GM21825 (cell line): ENCODE measurements around the gene PRCC.

Experiments
- ATAC-seq: cut with Tn5 transposase; IDR thresholded peaks from one replicate; pipeline ENCODE4 v1.9.1; 2021; ENCODE audit warnings: mild to moderate bottlenecking, moderate library complexity; ENCODE audit not compliant: unreplicated experiment

PRCC gene

GRCh38 chr1:156794506-156795373, 27.4 kb downstream of the PRCC start:
- no peak for ATAC-seq

GRCh38 chr1:156795374-156795733, 28.0 kb downstream of the PRCC start:
- ATAC-seq, result no peak

- no peak for ATAC-seq
These were observed 28.5 kb downstream of the PRCC start for GRCh38 chr1:156795787-156796186.

GRCh38 chr1:156796340-156797097, 29.2 kb downstream of the PRCC start:
- ATAC-seq, result no peak

- no peak for ATAC-seq
These were observed 30.0 kb downstream of the PRCC start for GRCh38 chr1:156797212-156797871.

GRCh38 chr1:156801409-156802121, 34.2 kb downstream of the PRCC start:
- ATAC-seq, result no peak

- ATAC-seq, result no peak
These were observed 35.1 kb downstream of the PRCC start for GRCh38 chr1:156802421-156802935.

GRCh38 chr1:156803086-156803851, 35.9 kb downstream of the PRCC start:
- ATAC-seq, result no peak

GRCh38 chr1:156804026-156804425, 36.7 kb downstream of the PRCC start:
- no peak for ATAC-seq

- no peak for ATAC-seq
These were observed 37.4 kb downstream of the PRCC start for GRCh38 chr1:156804572-156805243.

GRCh38 chr1:156805766-156806511, 38.6 kb downstream of the PRCC start:
- ATAC-seq, result no peak

- ATAC-seq, result no peak
These were observed 39.4 kb downstream of the PRCC start for GRCh38 chr1:156806512-156807440.

- no peak for ATAC-seq
These were observed 40.3 kb downstream of the PRCC start for GRCh38 chr1:156807627-156808026.

- no peak for ATAC-seq
These were observed 41.1 kb downstream of the PRCC start for GRCh38 chr1:156808186-156809030.

GRCh38 chr1:156809281-156809680, 41.9 kb downstream of the PRCC start:
- no peak for ATAC-seq

- ATAC-seq, result no peak
These were observed 42.5 kb downstream of the PRCC start for GRCh38 chr1:156809711-156810366.
